WERI-Rb-1 (cell line): ENCODE measurements around the gene TNS1.

Experiments used
- DNase-seq: peaks from one replicate; pipeline ENCODE4 v3.0.0-alpha.2; 2020
- H3K27ac ChIP-seq: fragments of 250-450 bp; sonication (Bioruptor Pico); 2 replicates; pipeline ENCODE4 v1.5.1; 2020; ENCODE audit warnings: mild to moderate bottlenecking, moderate library complexity
- H3K27me3 ChIP-seq: fragments of 250-450 bp; sonication (Bioruptor Pico); 2 replicates; pipeline ENCODE4 v1.5.1; 2021; ENCODE audit warnings: mild to moderate bottlenecking, low read depth, moderate library complexity; ENCODE audit not compliant: insufficient read depth, severe bottlenecking
- H3K36me3 ChIP-seq: fragments of 250-450 bp; sonication (Bioruptor Pico); 2 replicates; pipeline ENCODE4 v1.5.1; 2020; ENCODE audit warnings: mild to moderate bottlenecking, moderate library complexity
- H3K4me3 ChIP-seq: 2 replicates; pipeline ENCODE4 v1.5.1; 2011; ENCODE audit warnings: low read depth, mild to moderate bottlenecking, control low read depth, low read length
- H3K9me3 ChIP-seq: fragments of 250-450 bp; sonication (Bioruptor Pico); 2 replicates; pipeline ENCODE4 v1.5.1; 2021; ENCODE audit warnings: mild to moderate bottlenecking, moderate library complexity; ENCODE audit not compliant: severe bottlenecking
- TF ChIP-seq, protein P1 (sequence below): IDR thresholded peaks from 2 replicates; pipeline ENCODE4 v1.5.1; 2011; ENCODE audit warnings: low read depth, mild to moderate bottlenecking, control low read depth, inconsistent platforms, low read length

TNS1 gene

DNA sequence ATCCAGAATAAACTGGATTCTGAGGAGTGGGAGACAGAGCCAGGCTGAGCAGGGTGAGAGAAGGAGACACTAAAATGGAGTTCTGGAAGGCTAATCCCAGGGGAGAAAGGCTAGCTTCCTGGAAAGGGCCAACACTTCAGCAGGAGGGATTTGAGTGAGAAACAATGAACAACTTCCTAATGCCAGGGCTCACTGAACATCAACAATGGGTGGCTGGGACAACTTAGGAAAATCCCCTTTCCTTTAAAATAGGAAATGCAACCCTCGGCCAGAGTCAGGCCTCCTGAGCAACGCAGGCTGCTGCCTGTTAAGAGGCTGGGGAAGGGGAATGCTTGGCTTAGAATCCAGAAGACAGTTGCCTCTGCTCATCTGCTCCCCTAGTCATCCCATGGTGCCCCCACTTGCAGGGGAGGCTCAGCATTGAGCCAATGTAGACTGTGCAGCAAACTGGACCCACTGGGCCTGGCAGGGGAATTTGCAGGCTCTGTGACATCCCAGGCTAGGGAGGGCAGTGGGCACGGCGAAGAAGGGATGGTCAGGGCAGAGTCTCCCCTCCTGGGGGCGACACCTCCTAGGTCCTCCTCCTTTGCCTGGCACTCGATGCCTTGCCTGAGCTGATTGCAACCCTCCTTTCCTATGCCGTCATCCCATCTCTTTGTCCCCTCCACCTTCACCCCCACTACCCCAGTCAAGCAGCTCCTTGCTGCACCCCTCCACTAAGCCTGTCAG lies 182.5 kb downstream of the TNS1 start:
- no peak for DNase-seq
- H3K27ac ChIP-seq = no peak overlapping the region
- H3K27me3 ChIP-seq = no peaks in the 10 kb centered on the region
- H3K9me3 ChIP-seq = no peaks in the 10 kb centered on the region
- TF ChIP-seq, protein P1, sequence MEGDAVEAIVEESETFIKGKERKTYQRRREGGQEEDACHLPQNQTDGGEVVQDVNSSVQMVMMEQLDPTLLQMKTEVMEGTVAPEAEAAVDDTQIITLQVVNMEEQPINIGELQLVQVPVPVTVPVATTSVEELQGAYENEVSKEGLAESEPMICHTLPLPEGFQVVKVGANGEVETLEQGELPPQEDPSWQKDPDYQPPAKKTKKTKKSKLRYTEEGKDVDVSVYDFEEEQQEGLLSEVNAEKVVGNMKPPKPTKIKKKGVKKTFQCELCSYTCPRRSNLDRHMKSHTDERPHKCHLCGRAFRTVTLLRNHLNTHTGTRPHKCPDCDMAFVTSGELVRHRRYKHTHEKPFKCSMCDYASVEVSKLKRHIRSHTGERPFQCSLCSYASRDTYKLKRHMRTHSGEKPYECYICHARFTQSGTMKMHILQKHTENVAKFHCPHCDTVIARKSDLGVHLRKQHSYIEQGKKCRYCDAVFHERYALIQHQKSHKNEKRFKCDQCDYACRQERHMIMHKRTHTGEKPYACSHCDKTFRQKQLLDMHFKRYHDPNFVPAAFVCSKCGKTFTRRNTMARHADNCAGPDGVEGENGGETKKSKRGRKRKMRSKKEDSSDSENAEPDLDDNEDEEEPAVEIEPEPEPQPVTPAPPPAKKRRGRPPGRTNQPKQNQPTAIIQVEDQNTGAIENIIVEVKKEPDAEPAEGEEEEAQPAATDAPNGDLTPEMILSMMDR = no peak
- H3K36me3 ChIP-seq = no peaks in the 10 kb centered on the region
- H3K4me3 ChIP-seq = no peak overlapping the region

DNA sequence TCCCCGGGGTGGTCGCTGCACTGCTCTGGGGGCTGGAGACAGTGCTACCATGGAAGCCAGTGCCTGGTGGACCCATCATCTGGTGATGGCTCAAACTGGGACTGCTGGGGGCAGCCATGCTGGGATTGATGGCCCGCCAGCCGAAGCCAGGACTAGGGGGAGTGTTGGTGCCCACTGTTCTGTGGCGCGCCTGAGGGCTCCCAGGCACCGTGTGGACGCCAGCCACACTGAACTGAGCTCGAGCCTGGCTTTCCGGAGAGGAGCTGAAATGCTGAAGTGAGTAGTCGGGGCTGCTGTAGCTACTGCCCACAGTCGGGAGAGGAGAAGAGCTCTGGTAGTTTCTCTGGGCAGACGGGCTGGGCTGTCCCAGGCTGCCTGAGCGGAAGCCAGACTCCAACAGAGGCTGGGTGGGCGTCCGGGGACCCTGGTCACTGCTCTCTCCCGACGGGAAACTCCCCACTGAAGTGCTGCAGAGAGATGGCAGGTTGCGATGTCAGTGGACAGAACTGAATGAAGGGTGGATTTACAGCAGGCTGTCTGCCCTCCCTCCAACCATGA lies 184.4 kb downstream of the TNS1 start:
- H3K27ac ChIP-seq = no peak overlapping the region
- TF ChIP-seq, protein P1 = no peak
- H3K36me3 ChIP-seq = no peaks in the 10 kb centered on the region
- no peak for DNase-seq
- H3K27me3 ChIP-seq = no peaks in the 10 kb centered on the region
- H3K4me3 ChIP-seq = no peak overlapping the region
- H3K9me3 ChIP-seq = no peaks in the 10 kb centered on the region

DNA sequence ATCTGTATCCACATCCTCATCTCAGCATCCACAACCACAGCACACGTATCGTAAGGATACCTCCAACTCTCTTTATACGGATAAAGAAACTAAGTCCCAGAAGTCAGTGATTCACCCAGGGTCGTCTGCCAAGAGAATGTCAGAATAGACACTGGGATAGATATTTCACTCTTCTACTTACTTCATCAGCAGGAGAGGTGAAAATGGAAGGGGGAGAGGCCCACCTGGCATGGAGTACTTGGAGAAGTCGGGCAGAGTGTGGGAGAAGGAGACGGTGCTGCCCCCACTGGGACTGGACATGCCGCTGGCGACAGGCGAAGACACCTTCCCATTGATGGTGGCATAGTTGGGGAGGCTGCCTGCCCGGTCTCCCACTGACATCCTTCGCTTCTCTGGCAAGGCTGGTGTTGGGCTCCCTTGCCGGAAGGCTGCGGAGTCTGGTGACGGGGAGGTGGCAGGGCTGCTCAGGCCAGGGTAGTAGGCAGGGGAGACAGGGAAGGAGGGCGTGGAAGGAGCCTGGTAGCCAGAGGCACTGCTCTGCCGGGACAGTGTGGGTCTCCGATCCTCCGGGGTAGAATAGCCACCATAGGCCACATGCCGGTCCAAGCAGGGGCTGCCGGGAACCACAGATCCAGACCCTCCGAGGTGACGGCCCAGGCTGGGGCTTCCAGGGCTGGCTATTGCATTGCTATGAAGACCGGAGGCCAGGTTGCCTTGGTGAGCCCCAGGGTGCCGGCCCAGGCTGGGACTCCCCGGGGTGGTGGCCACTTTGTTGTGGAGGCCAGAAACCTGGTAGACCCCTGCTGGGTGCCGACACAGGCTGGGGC lies 185.1 kb downstream of the TNS1 start:
- H3K4me3 ChIP-seq = no peak overlapping the region
- TF ChIP-seq, protein P1 = no peak
- H3K36me3 ChIP-seq = no peaks in the 10 kb centered on the region
- H3K27me3 ChIP-seq = no peaks in the 10 kb centered on the region
- no peak for DNase-seq
- no peaks in the 10 kb centered on the region for H3K9me3 ChIP-seq
- no peak overlapping the region for H3K27ac ChIP-seq

DNA sequence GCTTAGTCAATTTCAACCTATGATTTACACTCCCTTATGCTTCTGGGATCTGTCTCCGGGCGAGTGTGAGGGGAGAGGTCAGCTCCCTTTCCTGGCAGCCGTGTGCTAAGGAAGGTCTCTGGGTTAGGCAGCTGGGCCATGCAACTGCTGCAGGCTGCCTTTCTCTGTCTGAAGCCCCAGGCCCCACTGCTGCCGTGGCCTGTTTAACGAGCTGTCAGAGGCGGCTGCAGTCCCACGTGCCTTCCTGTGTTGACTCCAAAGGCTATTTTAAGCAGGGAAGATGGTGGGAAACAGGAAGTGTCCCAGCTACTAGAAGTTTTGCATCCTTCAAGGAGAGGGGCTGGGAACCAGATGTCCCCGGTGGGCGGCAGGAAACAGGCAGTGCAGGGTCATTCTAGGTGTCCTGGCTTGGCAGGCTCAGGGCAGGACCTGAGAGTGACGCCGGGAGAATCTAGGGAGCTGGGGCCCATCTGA lies 186.4 kb downstream of the TNS1 start:
- H3K36me3 ChIP-seq = no peaks in the 10 kb centered on the region

DNA sequence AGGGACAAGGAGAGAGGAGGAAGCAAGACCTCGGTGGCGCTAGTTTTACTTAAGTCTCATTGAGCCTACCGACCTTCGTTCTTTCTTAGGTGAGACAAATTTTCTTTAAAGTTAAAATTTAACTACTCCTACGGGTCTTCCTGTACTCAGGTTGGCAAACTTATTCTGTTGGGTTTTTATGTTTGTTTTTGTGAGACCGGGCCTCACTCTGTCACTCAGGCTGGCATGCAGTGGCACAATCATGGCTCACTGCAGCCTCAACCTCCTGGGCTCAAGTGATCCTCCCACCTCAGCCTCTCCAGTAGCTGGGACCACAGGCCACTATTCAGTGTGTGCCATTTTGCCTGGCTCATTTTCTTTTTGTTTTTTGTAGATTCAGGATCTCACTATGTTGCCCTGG lies 189.0 kb downstream of the TNS1 start:
- Histone ChIP-seq H3K27me3 (no peaks in the 10 kb centered on the region), H3K27ac (no peak overlapping the region), H3K9me3 (no peaks in the 10 kb centered on the region), H3K4me3 (no peak overlapping the region), H3K36me3 (no peaks in the 10 kb centered on the region)
- TF ChIP-seq, protein P1 = no peak
- DNase-seq = no peak

More for the DNA sequence above, 186.4 kb downstream of the TNS1 start:
- H3K4me3 ChIP-seq = no peak overlapping the region
- no peak overlapping the region for H3K27ac ChIP-seq
- TF ChIP-seq, protein P1 = no peak
- no peak for DNase-seq
- no peaks in the 10 kb centered on the region for H3K9me3 ChIP-seq
- H3K27me3 ChIP-seq = no peaks in the 10 kb centered on the region
